Measurements from ENCODE around the gene BBX. TPM values are rescaled to one million over a fixed set of nuclear protein-coding genes. Genes with fewer than 3 reads are reported as not detected.

BBX gene
- total RNA-seq, 4 donors from 2014 or later: 33.0 to 46.3 (median 36.7) TPM

DNA sequence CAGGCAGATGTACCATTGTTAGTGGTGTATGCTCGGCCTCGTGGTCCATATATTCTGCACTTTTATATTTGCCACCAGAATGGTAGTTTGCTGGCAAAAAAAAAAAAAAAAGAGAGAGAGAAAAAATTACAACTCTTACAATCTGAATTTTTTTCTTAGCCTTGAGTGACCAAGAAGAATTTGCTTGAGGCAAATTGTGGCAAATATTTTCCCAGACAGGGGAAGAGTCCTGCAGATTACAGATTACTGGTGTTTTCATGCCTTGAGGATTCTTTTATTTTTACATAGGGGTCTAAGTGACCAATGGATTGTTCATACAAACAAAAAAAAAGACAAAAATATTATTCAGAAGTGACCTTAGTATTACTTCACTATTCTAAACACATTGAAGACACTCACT, 283.3 kb downstream of the BBX start:
- H3K4me1 ChIP-seq: no peaks in the 10 kb centered on the region
- H3K36me3 ChIP-seq: peaks cover 0 to 61% (median 0%) of the 10 kb centered on the region in 3 donors
- no peaks in the 10 kb centered on the region for H3K9me3 ChIP-seq
- no peaks in the 10 kb centered on the region for H3K27me3 ChIP-seq
- no peak overlapping the region for H3K4me3 ChIP-seq
- no peak for DNase-seq
- TF ChIP-seq POLR2A (IDR thresholded peaks at IDR 0.05): no peak
- TF ChIP-seq, protein P1, sequence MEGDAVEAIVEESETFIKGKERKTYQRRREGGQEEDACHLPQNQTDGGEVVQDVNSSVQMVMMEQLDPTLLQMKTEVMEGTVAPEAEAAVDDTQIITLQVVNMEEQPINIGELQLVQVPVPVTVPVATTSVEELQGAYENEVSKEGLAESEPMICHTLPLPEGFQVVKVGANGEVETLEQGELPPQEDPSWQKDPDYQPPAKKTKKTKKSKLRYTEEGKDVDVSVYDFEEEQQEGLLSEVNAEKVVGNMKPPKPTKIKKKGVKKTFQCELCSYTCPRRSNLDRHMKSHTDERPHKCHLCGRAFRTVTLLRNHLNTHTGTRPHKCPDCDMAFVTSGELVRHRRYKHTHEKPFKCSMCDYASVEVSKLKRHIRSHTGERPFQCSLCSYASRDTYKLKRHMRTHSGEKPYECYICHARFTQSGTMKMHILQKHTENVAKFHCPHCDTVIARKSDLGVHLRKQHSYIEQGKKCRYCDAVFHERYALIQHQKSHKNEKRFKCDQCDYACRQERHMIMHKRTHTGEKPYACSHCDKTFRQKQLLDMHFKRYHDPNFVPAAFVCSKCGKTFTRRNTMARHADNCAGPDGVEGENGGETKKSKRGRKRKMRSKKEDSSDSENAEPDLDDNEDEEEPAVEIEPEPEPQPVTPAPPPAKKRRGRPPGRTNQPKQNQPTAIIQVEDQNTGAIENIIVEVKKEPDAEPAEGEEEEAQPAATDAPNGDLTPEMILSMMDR (IDR thresholded peaks at IDR 0.05): no peak
- no peak overlapping the region for H3K27ac ChIP-seq

DNA sequence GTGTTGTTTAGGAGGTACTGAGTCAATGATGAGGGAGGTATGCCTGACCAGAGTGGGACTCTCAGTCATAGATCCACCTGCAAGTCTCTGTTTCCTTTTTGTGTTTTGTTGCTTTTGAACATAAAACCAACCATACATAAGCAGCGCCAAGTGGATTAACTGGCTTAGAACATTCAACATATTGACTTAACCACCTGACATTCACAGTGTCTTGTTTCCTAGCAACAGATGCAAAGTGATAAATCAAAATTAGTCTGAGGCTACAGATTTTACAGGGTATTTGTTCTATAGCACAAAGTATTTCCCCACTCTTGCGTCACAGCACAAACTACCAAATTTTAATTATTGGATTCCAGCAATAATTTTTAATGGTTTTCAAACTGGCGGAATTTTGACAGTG, 283.8 kb downstream of the BBX start:
- no peaks in the 10 kb centered on the region for H3K27me3 ChIP-seq
- H3K27ac ChIP-seq: no peak overlapping the region
- no peaks in the 10 kb centered on the region for H3K4me1 ChIP-seq
- no peak overlapping the region for H3K4me3 ChIP-seq
- no peaks in the 10 kb centered on the region for H3K9me3 ChIP-seq
- TF ChIP-seq, protein P1 (IDR thresholded peaks at IDR 0.05): no peak
- TF ChIP-seq POLR2A (IDR thresholded peaks at IDR 0.05): no peak
- DNase-seq: no peak
- peaks cover 0 to 56% (median 0%) of the 10 kb centered on the region in 3 donors for H3K36me3 ChIP-seq

DNA sequence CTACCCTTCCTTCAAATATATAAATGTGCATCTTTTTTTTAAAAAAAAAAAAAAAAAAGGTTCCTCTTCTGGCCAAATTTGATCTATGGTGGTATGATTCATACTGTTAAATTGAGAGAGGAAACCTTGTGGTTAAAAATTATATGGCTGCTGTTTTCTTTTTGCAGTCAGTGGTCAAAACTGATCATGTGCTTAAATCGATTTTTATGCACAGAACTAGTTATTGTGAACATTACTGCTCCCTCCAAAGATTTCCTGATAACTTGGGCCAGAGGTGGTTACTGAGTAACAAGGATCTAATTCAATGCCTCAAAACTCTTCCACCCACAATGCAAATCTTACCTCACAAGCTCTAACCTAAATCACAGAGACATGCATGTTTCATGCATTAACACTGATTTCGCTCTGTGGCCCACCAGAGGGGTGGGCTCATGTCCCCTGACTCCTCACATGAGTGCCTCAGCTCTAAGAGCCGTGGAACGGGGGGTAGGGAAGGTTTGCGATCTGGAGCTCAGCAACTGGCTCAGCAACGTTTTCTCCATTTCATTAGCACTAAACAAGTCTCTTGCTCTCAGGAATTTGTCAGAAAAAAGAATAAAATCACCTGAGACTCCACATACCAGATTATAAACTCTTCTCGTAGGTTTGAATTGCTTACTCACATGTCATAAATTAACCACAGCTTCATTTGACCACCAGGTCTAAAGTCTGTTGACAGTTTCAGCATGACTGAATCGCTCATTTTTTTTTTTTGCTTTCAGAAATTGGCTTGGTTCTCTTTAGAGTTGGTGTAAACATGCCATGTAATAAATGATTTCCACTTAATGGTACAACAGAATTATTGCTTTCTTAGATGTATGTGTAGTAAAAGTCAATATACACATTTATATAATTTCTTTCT, 287.7 kb downstream of the BBX start:
- no peak for DNase-seq
- Histone ChIP-seq H3K27me3 (no peaks in the 10 kb centered on the region), H3K4me1 (no peaks in the 10 kb centered on the region), H3K4me3 (peak overlapping the region in 1 of 4 donors; percentile 31), H3K9me3 (no peaks in the 10 kb centered on the region), H3K36me3 (peaks cover 0 to 22% (median 0%) of the 10 kb centered on the region in 3 donors), H3K27ac (peak overlapping the region in 1 of 4 donors; percentile 21)
- TF ChIP-seq, protein P1 (IDR thresholded peaks at IDR 0.05): peak in 1 of 6 experiments; percentile 7
- TF ChIP-seq POLR2A (IDR thresholded peaks at IDR 0.05): no peak

- no peaks in the 10 kb centered on the region for H3K4me1 ChIP-seq
- H3K27me3 ChIP-seq: no peaks in the 10 kb centered on the region
- peaks cover 0 to 4% (median 0%) of the 10 kb centered on the region in 3 donors for H3K36me3 ChIP-seq
- TF ChIP-seq, protein P1 (IDR thresholded peaks at IDR 0.05): no peak
- no peak for TF ChIP-seq POLR2A (IDR thresholded peaks at IDR 0.05)
- no peak for DNase-seq
- no peak overlapping the region for H3K4me3 ChIP-seq
- no peak overlapping the region for H3K27ac ChIP-seq
- no peaks in the 10 kb centered on the region for H3K9me3 ChIP-seq
Measured at GRCh38 chr3:107813026-107813425, 290.3 kb downstream of the BBX start.

GRCh38 chr3:107816107-107816506, 293.3 kb downstream of the BBX start:
- TF ChIP-seq POLR2A (IDR thresholded peaks at IDR 0.05): no peak
- TF ChIP-seq, protein P1 (IDR thresholded peaks at IDR 0.05): no peak
- Histone ChIP-seq H3K27me3 (no peaks in the 10 kb centered on the region), H3K4me3 (no peak overlapping the region), H3K36me3 (no peaks in the 10 kb centered on the region), H3K4me1 (no peaks in the 10 kb centered on the region), H3K27ac (no peak overlapping the region), H3K9me3 (no peaks in the 10 kb centered on the region)
- no peak for DNase-seq
